HG02610 (cell line): Measurements from ENCODE around the gene OTOS.

ENCODE experiments used
- ATAC-seq: cut with Tn5 transposase; IDR thresholded peaks from one replicate; pipeline ENCODE4 v1.9.1; 2021; ENCODE audit warnings: mild to moderate bottlenecking, moderate library complexity; ENCODE audit not compliant: unreplicated experiment

OTOS gene

DNA sequence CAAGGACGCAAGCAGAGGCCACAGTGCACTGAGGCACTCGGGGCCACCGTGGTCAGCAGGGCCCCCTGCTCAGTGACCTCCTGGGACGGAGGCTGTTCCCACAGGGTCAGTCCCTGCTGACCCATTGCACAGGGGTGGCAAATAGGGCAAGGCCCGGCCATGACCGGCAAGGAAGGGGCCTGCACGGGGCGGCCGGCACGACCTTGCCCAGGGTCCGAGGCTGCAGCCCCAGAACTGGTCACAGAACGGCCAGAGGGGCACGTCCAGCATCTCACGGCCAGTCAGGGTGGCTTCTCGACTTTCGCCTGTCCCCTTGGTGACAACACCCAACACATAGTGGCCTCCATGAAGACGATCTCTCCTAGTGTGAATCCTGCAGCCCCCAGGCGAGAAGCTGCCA is 27.6 kb upstream of the OTOS start:
- ATAC-seq = no peak

GRCh38 chr2:240167588-240167880 is 27.1 kb upstream of the OTOS start:
- ATAC-seq = no peak

DNA sequence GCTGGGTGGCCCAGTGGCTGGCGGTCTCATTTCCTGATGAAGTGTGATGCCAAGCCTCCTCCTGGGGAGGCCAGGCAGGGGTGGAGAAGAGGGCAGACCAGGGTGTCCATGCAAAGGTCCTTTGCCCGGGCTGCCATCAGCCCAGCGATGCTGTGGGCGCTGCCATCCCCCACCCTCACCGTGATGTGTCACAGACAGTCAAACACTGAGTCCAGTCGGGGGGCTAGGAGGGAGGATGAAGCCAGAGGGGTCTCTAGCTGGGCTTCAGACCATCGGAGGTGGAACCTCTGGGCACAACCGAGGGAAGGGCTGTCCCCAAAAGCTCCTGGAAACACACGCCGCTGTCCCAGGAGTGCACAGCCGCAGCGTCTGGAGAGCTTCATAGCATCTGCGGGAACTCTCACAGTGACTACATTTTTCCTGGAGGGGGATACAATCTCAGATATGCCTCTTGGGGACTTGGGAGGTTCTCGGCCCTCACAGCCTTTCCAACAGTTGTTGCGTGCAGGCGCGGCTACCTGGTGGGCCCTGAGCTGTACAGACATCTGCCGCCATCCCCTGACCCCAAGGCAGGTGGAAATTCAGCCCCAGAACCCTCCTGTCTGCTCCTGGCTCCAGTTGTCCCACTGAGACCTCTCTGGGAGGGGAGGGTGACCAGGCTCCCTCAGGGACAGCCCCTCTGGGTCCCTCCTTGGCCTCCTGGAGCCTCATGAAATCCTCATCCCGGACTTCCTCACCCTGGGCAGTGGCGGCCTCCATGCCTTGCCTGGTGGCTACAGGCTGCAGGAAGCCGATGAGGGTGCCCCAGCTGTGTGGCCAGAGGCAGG is 26.5 kb upstream of the OTOS start:
- no peak for ATAC-seq

- ATAC-seq = no peak
Measured at GRCh38 chr2:240166191-240166590, 25.7 kb upstream of the OTOS start.

DNA sequence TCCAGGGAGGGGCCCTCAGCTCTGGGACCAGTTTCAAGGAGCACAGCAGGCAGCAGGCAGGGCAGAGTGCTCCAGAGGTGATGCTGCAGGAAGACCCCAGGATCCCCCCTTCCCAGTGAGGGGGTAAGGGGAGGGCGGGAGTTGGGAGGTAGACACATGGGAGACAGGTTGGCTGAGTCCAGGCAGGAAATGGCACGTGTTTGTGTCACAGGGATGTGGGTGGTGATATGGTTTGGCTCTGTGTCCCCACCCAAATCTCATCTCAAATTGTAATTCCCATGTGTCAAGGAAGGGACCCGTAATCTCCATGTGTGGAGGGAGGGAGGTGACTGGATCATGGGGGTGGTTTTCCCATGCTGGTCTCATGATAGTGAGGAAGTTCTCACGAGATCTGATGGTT is 25.2 kb upstream of the OTOS start:
- ATAC-seq = no peak

DNA sequence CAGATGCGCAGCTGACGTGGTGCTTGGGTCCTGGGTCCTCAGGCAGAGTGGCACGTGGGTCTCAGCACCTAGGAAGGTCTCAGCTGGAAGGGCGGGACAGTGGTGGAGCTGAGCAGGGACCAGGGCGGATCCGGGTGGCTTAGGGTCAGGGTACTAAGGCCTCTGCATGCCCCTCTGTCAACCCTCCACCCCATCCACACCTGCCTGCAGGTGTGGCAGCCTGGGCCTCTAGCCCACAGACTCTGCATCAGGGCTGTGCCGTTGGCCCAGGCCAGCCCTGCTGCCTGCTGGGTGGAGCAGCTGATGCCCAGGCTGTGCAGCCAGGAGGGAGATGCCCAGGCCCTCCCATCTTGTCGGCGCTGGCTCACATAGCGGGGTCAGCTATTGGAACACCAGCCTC is 24.6 kb upstream of the OTOS start:
- ATAC-seq = no peak

GRCh38 chr2:240164586-240164985 is 24.1 kb upstream of the OTOS start:
- no peak for ATAC-seq

GRCh38 chr2:240163844-240164574 is 23.6 kb upstream of the OTOS start:
- no peak for ATAC-seq

- ATAC-seq = no peak
Measured at GRCh38 chr2:240162939-240163714, 22.7 kb upstream of the OTOS start.

GRCh38 chr2:240162531-240162930 is 22.1 kb upstream of the OTOS start:
- no peak for ATAC-seq

DNA sequence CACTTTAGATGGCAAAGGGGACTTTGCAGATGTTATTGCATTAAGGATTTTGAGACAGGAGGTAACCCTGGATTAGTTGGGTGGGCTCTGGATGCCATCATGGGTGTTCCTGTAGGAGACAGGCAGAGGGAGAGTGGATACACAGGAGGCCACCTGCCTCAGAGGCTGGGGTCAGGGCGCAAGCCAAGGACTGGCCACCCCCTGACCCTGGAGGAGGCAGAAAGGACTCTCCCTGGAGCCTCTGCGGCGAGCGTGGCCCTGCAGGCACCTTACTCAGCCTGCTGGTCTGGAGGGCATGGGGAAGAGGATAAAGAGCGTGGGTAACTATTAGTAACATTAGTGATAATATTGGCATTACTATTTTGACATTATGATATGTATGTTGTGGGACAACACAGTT is 21.6 kb upstream of the OTOS start:
- no peak for ATAC-seq

DNA sequence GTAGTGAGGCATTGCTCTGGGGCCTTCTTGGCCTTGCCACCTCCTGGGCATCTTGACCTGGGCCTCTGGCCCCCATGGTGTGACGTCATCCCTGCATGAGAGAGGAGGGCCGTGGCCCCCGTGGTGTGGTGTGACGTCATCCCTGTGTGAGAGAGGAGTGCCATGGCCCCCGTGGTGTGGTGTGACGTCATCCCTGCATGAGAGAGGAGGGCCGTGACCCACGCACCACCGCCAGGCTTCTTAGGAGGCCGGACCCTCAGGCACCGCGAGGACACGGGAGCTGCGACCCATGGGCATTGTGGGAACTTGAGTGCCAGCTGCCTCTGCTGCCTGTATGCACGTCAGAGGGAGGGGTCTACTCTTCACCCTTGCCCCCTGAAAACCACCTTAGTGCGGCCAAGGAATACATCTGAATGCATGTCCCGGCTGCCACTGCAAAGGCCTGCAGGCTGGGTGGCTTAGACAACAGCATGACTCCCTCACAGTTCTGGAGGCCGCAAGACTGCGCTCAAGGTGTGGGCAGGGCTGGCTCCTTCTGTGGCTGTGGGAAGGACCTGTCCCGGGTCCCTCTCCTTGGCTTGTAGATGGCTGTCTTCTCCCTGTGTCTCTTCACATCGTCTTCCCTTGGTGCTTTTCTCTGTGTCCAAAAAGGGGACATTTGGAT is 20.8 kb upstream of the OTOS start:
- ATAC-seq = no peak

- no peak for ATAC-seq
Measured at GRCh38 chr2:240160291-240161086, 20.0 kb upstream of the OTOS start.

DNA sequence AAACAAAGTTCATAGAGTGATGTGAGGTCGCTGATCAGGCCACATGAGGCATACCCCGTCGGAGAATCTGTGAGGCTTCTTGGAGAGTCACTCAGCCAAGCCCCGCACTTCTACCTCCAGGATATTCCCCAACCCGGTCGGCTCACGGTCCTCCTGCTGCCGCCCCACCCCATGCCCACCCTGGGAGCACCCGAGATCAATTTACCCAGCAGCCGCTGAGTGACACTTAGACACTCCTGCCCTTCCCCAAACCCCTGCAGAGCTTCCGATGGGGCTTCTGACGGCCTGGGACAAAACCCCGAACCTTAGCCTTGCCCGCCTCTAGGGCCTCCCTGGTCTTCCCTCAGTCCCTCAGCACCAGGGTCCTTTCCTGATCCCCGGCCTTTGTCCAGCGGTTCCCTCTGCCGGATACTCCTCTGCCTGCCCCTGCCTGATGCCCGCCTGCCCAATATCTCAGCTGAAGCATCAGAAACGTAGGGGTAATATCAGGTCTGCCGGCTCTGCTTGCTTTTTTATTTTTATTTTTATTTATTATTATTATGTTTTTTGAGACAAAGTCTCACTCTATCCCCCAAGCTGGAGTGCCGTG is 18.9 kb upstream of the OTOS start:
- ATAC-seq = no peak

- no peak for ATAC-seq
Measured at GRCh38 chr2:240157147-240157470, 16.7 kb upstream of the OTOS start.

DNA sequence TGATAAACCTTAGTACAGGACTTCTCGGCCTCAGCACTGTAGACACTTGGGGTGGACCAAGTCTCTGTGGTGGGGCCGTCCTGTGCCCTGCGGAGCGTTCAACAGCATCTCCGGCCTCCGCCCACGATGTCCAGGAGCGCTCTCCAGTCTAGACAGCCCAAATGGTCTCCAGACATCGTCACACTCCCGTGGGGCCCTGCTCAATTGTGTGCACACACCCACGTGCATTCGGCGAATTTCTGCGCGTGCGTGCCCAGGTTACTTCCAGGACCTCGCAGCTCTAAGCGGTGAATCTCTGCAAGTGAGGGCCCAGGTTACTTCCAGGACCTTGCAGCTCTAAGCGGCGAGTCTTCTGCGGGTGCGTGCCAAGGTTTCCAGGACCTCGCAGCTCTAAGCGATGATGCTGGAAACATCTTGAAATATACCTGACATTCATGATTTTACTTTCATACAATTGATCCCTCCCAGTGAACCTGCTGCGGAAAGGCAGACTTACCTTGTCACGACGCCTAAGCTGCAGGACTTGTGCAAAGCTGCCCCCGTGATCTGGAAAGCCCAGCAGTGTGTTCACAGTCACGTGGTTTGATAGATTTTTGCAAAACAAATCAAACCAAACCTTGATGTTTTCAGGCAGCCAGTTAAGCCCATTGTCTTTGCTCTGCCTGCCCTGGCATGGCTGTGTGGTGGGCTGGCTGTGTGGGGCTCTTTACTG is 16.1 kb upstream of the OTOS start:
- ATAC-seq = no peak

DNA sequence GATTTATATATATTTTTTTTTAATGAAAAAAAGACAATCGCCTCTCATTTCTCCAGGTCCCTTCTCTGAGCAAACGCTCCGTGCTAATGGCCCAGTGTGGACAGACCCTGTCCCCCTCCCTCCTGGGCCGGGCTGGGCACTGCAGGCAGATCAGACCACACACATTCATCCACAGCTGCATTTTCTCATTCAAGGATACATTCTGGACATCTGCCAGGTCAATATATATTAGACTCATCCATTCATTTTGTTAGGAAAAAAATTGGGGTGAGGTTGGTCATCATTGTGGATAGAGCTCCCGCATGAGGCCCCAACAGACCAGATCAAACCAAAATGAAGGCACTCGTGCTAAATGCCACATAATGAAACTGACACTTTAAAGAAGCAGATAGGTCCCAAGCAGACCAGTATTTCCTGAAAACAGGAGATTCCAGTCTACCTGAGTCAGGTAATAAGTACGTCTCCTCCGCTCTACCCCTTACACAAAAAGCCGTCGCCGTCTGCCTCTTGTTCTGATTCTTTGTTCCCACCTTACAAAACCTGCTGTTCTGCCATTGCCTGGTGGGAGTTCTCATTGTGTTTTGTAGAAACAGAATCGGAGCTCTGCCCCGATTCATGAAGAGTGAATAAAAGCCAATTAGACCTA is 15.4 kb upstream of the OTOS start:
- ATAC-seq = no peak

DNA sequence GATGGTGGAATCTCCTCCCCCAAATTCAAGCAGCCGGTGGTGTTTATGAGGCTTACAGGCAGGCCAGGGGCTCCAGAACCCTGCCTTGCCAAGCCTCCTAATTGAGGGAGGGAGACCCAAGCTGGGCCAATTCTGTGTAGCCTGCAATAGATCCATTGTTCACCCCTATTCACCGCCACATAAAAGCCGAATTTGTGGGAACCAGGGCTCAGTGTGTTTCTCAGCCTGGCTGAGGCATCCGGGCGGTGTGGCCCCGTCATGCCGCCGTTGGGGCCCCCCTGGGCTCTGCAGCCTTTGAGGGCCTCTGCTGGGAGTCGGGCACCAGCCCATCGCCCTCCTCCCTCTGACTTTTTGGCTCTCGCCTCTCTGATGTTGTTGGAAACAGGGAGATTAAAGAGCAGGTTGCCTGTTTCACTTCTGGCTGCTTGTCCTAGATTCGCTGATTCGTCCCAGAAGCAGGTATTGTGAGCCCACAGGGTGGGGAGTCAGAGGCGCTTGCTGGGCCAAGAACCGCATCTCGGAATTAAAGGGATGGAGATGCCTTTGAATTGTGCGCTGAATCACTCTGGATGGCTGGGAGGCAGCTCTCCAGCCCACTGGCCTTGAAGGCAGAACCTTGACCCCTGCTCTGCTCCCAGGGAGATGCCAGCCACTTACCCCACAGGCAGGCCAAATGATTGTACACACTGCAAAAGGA is 14.7 kb upstream of the OTOS start:
- ATAC-seq = no peak

DNA sequence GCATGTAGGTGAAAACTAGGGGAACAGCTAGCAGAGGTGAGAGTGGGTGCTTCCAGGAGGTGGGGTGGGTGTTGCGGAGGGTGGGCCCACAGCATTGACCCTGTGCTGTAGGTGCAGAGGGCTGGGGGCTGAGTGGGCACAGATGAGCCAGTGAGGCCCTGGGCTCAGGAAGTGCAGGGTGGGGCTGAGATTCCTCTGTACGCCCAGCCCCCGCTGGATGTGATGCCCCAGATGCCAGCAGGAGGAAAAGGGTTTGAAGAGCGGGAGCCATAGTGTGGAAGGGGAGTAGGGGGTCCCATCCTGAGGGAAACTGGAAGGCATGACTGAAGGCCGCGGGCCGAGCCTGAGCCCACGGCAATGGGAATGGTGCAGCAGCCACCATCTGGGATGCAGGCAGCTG is 14.1 kb upstream of the OTOS start:
- no peak for ATAC-seq
